IPS DF 4.7 (cell line): ENCODE measurements around the gene ROBO1.
"Not testable (repeated sequence)": the region's sequence is repeated elsewhere in the genome, so short reads cannot be mapped to it uniquely, and the experiment has no call there.

Source experiments
- DNase-seq: peaks from one replicate; pipeline ENCODE4 v3.0.0-alpha.2; 2013; ENCODE audit warnings: low spot score; ENCODE audit errors: extremely low read depth

ROBO1 gene

DNA sequence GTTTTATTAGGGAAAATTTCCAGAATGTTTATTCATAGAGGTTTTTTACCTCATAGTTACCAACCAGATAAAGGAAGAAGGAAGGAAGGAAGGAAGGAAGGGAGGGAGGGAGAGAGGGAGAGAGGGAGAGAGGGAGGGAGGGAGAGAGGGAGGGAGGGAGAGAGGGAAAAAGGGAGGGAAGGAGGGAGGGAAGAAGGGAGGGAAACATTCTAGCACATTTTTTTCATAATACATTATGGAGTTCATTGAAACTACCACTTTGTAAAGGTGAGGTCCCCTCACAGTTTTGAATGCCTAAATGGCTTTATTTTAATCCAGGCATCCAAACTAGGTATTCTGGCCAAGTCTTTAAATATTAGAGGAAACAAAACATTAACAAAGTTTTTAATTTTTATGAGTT lies 1049.1 kb downstream of the ROBO1 start:
- DNase-seq: no peak

DNA sequence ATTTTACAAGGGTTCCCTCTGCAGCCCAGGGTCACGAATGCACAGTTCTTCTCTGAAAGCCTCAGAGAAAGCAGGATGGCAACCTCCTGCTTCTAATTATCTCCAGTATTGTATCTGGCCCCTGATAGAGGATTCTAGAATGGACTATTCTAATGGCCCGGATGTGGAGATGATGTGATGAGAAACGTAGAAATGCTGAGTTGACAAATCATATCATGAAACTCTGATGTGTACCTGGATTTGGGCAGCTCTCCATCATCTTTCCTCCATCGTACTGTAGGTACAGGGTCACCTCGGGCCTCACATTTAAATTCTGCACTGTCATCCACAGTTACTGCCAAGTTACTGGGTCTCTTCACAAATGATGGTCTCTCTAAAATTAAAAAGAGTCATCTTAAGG lies 1050.8 kb downstream of the ROBO1 start:
- DNase-seq: no peak

DNA sequence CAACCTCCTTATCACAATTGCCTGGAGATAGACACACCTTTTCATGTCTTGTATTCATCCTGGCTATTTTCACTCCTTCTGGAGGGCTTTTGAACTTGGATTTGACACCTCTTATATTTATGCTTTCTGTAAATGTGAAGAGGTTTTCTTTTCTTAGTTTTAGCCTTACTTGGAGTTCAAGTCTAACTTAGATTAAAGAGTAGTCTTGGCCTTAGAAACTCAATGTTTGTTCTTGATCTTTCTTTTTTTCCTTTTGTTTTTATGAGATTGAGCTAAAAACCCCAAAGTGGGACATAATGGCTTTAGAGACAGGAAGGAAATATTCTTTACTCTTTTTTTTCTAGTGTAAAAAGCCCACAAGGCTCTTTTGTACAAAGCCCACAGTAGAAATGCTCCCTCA lies 1054.9 kb downstream of the ROBO1 start:
- no peak for DNase-seq

DNA sequence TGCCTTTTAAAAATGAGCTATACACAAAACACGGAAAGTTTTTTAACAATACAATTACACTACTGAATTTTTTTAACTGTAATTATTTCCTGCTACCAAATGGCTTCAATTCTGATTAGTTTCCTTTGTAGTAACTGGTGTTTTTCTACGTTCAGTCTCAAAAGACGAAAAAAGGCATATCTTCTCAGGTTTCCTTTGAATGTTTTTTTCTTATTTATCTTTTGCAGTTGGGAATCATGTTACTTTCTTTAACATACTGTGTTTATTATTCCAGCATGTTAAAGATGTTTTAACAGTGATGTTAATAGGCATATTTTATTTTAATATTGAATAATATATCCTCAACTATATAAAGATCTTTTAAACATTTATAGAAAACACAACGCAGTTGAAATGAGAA lies 1055.5 kb downstream of the ROBO1 start:
- no peak for DNase-seq

DNA sequence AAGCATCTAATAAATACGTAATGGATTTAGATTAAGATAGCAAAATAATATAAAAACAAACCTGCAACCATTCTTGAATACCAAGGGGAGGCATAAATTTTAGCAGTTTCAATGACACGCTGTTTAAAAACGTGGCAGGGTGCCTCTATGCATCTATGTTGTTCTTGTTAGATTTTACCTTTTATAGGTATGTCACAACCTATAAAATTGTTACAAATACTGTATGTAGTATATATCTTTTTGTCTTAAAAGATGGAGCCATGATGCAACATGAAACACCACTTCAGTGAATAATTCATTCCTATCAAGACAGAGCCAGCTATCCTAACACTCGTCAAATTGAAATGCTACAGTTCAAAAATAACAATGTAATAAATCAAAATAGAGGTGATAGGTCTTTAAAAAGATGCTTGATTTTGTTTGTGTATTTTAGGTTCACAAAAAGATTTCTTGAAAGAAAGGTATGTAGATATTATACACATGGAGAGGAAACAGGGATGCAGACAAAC lies 1059.2 kb downstream of the ROBO1 start:
- DNase-seq: no peak

DNA sequence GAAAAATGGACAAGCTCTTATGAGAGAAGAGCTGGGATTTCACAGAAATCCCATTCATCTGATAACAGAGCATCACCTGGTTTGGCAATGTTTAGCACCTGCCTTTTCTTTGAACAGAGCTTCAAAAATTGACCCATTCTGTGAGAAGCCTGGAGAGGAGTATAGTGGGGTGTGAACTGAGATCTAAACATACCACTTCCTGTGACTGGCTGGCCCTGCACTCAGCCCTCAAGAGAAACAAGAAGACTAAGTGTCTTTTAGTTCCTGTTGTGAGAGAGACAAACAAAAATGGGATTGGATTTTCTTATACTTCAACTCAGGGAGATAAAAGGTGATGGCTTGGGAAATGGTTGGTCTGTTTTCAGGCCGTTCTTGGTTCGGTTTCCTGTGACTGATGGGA lies 1060.2 kb downstream of the ROBO1 start:
- DNase-seq: no peak

DNA sequence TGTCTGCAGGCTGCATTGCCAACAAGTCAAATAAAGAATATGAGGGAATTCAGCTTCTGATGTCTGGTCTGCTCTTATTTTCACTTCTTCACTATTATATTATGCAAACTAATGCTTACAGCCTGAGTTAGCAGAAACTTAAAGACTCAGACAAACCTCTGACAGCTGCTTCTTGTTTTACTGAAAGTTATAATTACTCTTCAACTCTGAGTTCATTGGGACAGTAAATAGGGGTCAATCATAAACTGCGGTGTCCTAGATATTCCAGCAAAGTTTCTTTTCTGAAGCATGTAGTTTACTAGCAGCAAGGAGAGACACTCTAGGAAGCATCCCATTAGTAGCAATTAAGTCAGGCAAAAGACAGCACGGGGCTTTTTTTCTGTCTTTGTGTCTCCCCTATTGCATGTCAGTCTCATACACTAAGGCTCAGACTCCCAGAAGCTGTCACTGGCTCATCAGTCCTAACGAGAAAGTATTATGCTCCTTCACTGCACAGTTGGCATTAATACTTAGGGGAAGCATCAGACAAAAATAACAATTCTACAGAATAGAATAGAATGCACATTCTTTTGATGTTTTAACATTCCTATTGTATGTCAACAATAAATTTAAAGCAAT lies 1060.8 kb downstream of the ROBO1 start:
- no peak for DNase-seq

DNA sequence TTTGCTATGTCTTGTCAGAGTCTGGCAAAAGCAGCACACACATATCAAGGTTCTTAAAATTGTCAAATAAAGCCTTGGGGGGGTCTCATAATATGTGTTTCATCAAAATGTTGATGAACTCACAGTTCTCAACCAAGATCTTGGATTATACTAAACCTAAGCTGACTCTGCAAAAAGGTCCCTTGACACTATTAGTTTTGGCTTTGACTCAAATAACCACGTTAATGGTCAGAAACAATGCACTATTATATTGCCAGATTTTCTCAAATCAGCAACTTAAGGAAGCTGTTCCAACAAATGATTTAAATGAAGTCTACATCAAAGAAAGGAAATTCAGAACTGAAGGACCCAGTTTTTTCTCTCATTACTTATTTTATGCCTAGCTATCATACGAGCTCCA lies 1063.9 kb downstream of the ROBO1 start:
- DNase-seq: no peak

DNA sequence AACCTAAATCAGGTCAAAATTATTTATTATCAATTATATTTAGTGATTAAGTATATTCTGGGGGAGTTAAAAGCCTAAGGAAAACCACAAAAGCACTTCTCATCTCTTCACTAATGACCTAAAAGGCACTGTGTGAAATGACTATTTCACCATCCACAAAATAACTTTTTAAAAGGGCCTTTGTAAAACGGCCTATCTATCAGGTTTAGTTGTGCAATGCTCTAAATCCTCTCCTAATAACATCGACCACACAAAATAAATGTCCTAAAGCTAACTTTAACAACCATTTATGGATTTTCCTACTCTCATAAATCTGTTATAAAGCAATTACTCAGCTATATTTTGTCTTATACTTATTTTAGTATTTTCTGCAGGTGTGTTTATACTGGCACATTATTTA lies 1066.3 kb downstream of the ROBO1 start:
- no peak for DNase-seq

DNA sequence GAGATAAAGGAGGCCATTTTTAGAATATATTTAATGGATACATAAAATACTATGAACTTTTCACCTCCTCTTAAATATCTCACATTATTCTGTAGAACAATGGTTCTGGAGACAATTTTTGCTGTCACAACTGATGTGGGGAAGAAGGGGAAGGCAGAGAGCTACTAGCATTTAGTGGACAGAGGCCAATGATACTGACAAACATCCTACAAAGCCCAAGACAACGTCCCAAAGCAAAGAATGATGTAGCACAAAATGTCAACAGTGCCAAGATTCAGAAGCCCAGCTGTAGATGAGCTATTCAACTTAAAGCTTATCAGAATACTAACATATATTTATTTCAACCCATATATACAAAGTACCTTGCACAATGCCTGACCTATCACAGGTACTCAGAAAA lies 1069.4 kb downstream of the ROBO1 start:
- DNase-seq: no peak

DNA sequence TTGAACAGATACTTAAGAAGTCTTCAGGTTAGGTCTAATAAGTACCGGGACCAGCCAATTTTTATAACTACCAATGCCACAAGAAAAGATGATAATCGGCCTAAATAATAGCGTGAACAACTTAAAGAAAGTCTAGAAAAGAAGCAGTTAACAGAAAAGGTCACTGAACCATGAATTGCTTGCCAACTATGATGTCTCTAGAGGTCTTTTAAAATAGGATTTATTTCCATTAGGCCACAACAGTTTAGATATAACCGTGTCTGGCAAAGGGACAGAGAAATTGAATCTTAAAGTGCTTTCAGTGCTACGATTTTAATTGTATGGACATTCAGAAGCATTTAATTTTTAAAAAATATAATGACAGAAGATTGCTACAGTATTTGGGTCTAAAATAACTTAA lies 1070.4 kb downstream of the ROBO1 start:
- DNase-seq: no peak

DNA sequence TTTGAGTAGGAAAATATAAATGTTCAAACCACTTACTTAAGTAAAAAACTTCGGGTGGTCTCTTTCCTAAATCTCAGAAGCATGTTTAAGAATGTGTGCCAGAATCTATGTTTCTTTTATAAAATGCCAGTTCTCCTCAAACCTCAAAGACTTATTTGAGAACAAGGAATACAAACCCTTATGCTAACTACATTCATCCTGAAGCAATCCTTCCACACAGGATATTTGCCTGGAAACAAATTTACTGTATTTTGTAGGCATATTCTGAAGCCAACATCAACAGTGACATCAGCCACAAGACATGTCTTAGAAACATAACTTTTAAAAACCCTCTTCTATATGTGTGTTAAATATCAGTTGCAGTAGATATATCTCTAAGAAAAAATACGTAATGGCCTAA lies 1077.0 kb downstream of the ROBO1 start:
- no peak for DNase-seq

DNA sequence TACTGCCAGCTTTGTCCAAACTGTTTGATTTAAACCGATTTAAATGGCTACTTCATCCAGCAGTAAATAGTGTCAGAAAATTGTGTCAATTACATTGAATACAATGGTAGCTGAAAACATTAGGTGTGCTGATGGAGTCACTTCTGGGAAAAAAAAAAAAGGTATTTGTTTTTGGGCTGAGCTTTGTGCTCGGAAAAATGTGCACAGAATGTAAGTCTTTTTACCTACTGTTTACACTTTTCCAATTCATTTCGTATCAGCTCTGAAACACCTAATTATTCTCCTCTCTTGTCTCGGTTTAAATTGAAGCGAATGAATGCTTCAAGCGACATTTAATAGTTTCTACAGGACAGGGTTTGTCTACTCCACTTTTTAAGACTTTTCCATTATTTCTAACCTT lies 1078.4 kb downstream of the ROBO1 start:
- DNase-seq: no peak

DNA sequence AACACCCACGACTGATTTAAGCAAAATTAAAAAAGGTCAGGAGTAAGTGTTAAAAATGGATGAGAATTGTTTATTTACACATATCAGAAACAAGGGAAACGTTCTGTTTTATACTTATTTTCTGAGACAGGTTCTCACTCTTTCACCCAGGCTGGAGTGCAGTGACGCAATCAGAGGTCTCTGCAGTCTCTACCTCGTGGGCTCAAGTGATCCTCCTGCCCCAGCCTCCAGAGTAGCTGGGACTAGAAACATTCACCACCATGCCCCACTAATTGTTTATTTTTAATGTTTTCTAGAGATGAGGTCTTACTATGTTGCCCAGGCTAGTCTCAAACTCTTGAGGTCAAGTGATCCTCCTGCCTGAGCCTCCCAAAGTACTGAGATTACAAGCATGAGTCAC lies 1080.3 kb downstream of the ROBO1 start:
- no peak for DNase-seq

DNA sequence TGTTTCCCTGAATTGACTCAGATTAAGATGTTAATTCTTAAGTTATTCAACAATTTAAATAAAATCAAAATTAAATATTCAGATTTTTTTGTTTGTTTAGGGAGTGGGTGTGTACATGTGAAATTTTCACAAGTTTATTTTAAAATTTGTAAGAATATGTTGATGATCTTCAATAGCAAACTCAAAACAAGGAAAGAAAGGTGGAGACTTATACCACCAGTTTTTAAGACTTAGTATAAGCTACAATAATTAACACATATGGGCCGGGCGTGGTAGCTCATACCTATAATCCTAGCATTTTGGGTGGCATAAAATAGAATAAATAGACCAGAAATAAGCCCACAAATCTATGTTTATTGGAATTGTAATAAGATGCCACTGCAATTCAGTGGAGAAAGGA lies 1084.5 kb downstream of the ROBO1 start:
- DNase-seq: no peak

DNA sequence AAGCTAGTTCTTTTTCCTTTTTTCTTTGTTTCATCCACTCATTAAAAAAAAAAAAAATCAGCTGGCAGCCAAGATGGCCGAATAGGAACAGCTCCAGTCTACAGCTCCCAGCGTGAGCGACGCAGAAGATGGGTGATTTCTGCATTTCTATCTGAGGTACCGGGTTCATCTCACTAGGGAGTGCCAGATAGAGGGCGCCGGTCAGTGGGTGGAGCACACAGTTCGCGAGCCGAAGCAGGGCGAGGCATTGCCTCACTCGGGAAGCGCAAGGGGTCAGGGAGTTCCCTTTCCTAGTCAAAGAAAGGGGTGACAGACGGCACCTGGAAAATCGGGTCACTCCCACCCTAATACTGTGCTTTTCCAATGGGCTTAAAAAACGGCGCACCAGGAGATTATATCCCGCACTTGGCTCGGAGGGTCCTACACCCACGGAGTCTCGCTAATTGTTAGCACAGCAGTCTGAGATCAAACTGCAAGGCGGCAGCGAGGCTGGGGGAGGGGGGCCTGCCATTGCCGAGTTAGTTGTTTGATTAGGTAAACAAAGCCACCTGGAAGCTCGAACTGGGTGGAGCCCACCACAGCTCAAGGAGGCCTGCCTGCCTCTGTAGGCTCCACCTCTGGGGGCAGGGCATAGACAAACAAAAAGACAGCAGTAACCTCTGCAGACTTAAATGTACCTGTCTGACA lies 1092.5 kb downstream of the ROBO1 start:
- DNase-seq: not testable (repeated sequence)

DNA sequence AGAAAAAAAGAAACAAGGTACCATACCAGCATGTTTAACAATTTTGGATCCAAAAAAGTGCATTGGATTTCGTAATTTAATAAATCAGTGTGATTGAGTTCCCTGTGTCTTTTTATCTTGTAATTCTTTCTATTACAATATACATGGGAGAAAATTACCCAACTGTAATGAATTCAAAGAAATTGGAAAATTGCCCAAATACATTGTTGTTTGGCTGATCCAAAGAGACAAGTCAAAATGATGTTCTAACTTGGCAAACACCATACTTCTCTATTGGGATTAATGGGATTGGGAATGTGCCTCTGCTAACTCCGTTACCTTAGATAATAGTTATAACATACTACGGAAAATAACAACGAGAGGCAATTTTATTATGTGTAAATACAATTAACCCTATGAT lies 1097.1 kb downstream of the ROBO1 start:
- no peak for DNase-seq

DNA sequence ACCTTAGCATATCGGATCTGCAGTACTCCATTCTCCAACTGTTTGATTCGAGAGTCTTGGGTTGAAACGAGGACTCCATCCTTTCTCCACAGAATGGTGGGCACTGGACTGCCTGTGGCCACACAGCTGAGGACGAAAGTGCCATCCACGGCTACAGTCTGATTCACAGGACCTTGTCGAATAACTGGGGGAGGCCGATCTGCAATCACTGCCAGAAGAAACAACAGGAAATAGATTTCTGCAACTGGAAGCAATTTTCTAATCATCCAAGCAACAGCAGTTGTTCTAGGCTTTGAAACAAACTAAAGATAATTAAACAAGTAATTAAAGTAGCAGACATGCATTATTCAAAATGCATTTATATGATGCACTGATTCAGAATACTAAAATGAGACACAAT lies 1097.7 kb downstream of the ROBO1 start:
- DNase-seq: no peak

DNA sequence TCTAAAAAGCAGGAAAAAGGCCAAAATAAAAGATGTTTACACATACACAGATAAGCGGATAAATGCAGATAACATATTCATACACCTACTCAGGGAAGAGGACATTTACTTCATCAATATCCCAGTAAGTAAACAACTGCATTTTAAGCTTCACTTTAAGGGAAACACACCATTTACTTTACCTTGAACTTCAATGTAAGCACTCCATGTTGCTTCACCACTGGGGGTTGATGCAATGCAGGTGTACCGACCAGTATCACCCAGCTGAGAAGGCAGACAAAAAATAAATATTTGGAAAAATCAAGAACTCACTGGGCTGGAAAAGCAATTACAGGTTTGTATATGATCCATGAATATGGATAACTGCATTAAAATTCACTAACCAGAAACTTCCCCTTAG lies 1099.5 kb downstream of the ROBO1 start:
- DNase-seq: no peak

DNA sequence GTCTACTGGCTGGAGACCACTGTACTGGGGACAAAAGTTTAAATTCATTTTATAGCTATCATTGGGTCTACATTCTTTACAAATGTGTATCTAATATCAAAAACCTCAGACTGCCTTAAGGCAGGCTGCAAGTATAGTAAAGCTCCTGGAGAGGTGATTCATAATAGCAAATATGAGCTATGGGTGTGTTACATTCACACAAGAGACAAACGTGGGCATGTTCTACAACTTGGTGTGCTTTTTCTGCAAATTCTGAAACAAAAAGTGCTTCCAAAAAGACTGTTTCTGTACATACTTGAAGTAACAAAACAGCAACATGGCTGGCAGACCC lies 1101.4 kb downstream of the ROBO1 start:
- no peak for DNase-seq

DNA sequence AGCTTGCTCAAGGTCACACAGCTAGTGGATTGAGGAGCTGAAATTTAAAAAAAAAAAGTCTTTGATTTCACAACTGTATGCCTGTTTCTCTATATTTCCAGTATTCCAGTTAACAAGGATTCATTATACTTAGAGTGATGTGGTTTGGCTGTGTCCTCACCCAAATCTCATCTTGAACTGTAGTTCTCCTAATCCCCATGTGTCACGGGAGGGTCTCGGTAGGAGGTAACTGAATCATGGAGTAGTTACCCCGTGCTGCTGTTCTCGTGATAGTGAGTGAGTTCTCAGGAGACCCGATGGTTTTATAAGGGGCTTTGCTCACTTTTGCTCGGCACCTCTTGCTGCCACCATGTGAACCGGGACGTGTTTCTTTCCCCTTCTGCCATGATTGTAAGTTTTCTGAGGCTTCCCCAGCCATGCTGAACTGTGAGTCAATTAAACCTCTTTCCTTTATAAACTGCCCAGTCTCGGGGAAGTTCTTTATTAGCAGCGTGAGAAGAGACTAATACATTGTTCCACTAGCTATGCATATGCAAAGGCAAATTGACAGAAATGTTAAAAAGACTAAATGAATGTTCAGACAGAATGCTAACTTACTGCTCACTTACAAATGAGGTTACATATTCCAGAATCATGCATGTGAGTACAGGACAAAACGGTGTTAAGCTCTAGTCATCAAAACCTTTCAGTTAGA lies 1101.9 kb downstream of the ROBO1 start:
- DNase-seq: no peak

DNA sequence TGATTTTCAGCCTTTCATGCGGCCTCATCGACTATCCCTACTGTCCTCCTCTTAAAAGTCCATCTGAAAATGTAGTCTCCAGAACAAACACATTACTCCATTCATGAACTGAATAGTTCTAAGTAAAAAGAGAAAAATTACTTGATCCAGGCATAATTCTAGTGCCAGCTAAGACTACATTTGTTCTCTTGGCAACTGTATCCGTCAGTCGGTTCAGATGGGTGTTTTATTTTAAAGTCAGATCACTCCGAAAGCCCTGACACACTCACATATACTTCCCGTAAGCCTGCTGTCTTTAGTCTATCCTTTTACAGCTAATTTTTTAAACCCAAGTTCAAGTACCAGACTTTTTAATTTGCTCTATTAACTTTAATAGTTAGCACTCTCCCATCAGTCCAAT lies 1102.7 kb downstream of the ROBO1 start:
- no peak for DNase-seq

DNA sequence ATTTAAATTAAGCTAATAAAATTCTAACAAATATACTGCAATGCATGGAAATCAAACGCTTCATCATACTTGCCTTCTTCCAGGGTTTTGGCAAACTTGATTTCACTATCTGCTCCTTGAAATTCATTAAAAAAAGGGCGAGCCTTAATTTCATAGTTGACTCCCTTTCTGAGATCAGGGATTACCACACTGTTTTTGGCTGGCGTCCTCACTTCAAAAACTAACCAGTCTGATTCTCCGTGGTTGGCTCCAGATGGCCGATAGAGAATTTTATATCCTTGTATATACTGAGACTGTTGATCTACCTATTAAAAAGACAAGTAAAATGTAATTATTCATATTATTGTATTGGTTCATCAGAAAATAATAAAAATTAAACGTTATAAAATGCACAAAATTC lies 1106.8 kb downstream of the ROBO1 start:
- no peak for DNase-seq
